GM19455 (cell line): ENCODE data around the gene PTPRN2.

Experiments used
- ATAC-seq: cut with Tn5 transposase; IDR thresholded peaks from one replicate; pipeline ENCODE4 v1.9.1; 2021; ENCODE audit not compliant: unreplicated experiment

The PTPRN2 gene

GRCh38 chr7:158581440-158582088, 6.1 kb downstream of the PTPRN2 start:
- no peak for ATAC-seq

GRCh38 chr7:158579662-158580646, 7.7 kb downstream of the PTPRN2 start:
- no peak for ATAC-seq

- no peak for ATAC-seq
These were observed 11.4 kb downstream of the PTPRN2 start for GRCh38 chr7:158576050-158576762.

GRCh38 chr7:158574308-158575036, 13.2 kb downstream of the PTPRN2 start:
- no peak for ATAC-seq

- ATAC-seq: no peak
These were observed 14.3 kb downstream of the PTPRN2 start for GRCh38 chr7:158573310-158573709.

- ATAC-seq: no peak
These were observed 15.4 kb downstream of the PTPRN2 start for GRCh38 chr7:158572000-158572828.

- ATAC-seq: no peak
These were observed 17.0 kb downstream of the PTPRN2 start for GRCh38 chr7:158570449-158571170.

GRCh38 chr7:158569858-158570323, 17.7 kb downstream of the PTPRN2 start:
- no peak for ATAC-seq

GRCh38 chr7:158568974-158569857, 18.4 kb downstream of the PTPRN2 start:
- ATAC-seq: no peak

GRCh38 chr7:158567153-158567603, 20.4 kb downstream of the PTPRN2 start:
- ATAC-seq: no peak

- no peak for ATAC-seq
These were observed 23.0 kb downstream of the PTPRN2 start for GRCh38 chr7:158564663-158565035.

GRCh38 chr7:158563911-158564662, 23.5 kb downstream of the PTPRN2 start:
- no peak for ATAC-seq

- no peak for ATAC-seq
These were observed 24.6 kb downstream of the PTPRN2 start for GRCh38 chr7:158563051-158563450.

GRCh38 chr7:158562517-158562916, 25.1 kb downstream of the PTPRN2 start:
- ATAC-seq: no peak

- ATAC-seq: no peak
These were observed 26.0 kb downstream of the PTPRN2 start for GRCh38 chr7:158561659-158562058.

GRCh38 chr7:158560386-158560785, 27.2 kb downstream of the PTPRN2 start:
- ATAC-seq: no peak

GRCh38 chr7:158559356-158559755, 28.3 kb downstream of the PTPRN2 start:
- no peak for ATAC-seq
